Activated CD8-positive, alpha-beta T cell treated with anti-CD3 and anti-CD28 coated beads, Interleukin-2, amount 10 ng/mL, durations not matched to agents 7 days and 5 days (primary cell): ENCODE results near the gene TBATA. TPM values are rescaled to one million over a fixed set of nuclear protein-coding genes. Genes with fewer than 3 reads are reported as not detected.

Experiments
- ATAC-seq: fragments of 150-1000 bp; cut with Tn5 transposase; one replicate; pipeline ENCODE4 v1.10.0; 2021; ENCODE audit warnings: moderate library complexity
- CTCF ChIA-PET: fragments of 350-600 bp; sonication (Branson Sonifier 250); formaldehyde crosslinking; loops from one replicate; lab custom pipeline; 2021; ENCODE audit warnings: antibody characterized with exemption; lab: Charles Lee
- POLR2A ChIA-PET: fragments of 350-600 bp; sonication (Branson Sonifier 250); formaldehyde crosslinking; loops from one replicate; lab custom pipeline; 2021; ENCODE audit warnings: antibody characterized with exemption; lab: Charles Lee
- DNase-seq: peaks from one replicate; pipeline ENCODE4 v3.0.0-alpha.2; 2020
- H3K27ac Mint-ChIP-seq: one replicate; pipeline ENCODE4 v1.8.0; 2021; ENCODE audit warnings: mild to moderate bottlenecking, mixed read lengths
- H3K27me3 Mint-ChIP-seq: one replicate; pipeline ENCODE4 v1.8.0; 2021; ENCODE audit warnings: low read depth, mixed read lengths
- H3K36me3 Mint-ChIP-seq: one replicate; pipeline ENCODE4 v1.8.0; 2021; ENCODE audit warnings: low read depth, mixed read lengths
- H3K4me1 Mint-ChIP-seq: one replicate; pipeline ENCODE4 v1.8.0; 2021; ENCODE audit warnings: low read depth, mixed read lengths
- H3K4me3 Mint-ChIP-seq: one replicate; pipeline ENCODE4 v1.8.0; 2021; ENCODE audit warnings: mild to moderate bottlenecking, mixed read lengths
- H3K9me3 Mint-ChIP-seq: one replicate; pipeline ENCODE4 v1.8.0; 2022; ENCODE audit warnings: mixed read lengths; ENCODE audit not compliant: insufficient read depth
- total RNA-seq, 2 experiments: library from RNA; stranded (reverse); gene quantifications; one replicate each; pipeline ENCODE4 v1.2.3, GENCODE V29; 2021

Gene TBATA
- total RNA-seq, 2 experiments from 2014 or later, result not detected

DNA sequence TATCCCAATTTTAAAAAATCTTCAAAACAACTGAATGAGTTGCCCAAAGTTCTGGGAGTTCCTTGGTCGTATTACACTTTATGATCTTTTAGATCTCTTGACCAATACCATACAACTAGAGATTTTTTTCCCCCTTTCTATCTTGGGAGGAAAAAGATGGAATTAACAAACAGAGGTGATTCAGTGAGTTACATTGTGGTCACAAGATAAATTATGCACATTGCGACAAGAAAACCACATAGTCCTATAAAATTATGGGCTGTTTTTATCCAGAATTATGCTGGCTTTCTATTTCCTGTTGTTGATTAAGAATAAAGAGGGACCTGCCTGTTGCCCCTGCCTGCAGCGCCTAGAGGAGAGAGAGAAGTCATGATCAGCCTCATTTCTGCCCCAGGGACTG is 22.4 kb upstream of the TBATA start:
- CTCF ChIA-PET, result interaction anchor here (1.9 kb wide), 1 partner anchor 9 kb away, joined by 5 read pairs; the partner anchor contains the start of gene SGPL1
- Mint-ChIP-seq H3K9me3 (no peaks in the 10 kb centered on the region), H3K27ac (no peak overlapping the region), H3K27me3 (peaks cover 10% of the 10 kb centered on the region), H3K4me1 (no peaks in the 10 kb centered on the region), H3K4me3 (no peak overlapping the region), H3K36me3 (no peaks in the 10 kb centered on the region)
- POLR2A ChIA-PET, result no interaction called here
- no peak for DNase-seq
- ATAC-seq, result no peak

DNA sequence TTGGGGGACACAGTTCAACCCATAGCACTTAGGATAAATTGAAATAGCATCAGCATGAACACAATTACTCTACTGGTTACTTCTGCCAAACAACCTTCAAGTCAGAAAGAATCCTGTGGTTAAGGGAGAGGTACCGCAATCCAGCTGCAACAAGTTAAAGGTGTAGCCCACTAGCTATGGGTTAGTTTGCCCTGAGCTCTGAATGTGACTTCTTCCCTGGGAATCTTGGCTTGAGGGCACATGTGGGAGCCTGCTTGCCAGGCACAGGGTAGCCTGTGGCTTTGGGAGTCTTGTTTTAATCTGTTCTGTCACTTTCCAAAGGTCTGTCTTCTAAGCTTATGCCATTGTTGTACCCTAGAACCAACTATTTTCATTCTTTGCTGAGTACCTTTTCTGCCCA is 21.7 kb upstream of the TBATA start:
- DNase-seq (no peak), ATAC-seq (no peak)
- no peaks in the 10 kb centered on the region for H3K36me3 Mint-ChIP-seq
- no peak overlapping the region for H3K27ac Mint-ChIP-seq
- no peaks in the 10 kb centered on the region for H3K9me3 Mint-ChIP-seq
- H3K4me3 Mint-ChIP-seq, result no peak overlapping the region
- ChIA-PET CTCF (interaction anchor here (1.9 kb wide), 1 partner anchor 10 kb away, joined by 5 read pairs; the partner anchor contains the start of gene SGPL1), POLR2A (no interaction called here)
- no peaks in the 10 kb centered on the region for H3K4me1 Mint-ChIP-seq
- peaks cover 15% of the 10 kb centered on the region for H3K27me3 Mint-ChIP-seq

DNA sequence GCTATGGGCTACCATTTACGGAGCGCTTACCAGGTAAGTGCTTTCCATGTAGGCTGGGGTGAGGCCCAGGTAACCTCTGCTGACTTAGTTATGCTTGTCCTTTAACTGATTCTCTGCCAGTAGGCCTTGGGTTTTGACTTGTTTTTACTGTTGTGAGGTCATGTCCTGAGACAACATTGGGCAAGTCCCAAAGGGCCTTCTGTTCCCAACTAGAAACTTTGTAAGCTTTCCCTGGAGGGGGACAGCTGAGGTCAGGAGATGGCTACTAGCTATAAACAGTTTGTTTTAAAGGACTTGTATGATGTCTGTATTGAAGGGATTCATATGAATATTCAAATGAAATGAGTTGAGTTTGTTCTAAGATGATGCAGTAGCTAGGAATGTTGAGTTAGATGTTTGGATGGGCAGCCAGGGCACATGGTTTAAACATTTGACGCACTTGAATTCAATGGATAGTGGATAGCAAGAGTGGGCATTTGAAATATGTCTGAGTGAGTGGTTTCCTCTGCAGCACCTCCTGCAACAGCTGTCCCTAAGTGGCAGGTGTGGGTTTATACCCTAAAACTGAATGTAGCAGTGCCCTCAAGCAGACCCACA is 20.5 kb upstream of the TBATA start:
- H3K9me3 Mint-ChIP-seq, result no peaks in the 10 kb centered on the region
- ATAC-seq (no peak), DNase-seq (no peak)
- H3K36me3 Mint-ChIP-seq, result no peaks in the 10 kb centered on the region
- CTCF ChIA-PET, result interaction anchor here (1.9 kb wide), 1 partner anchor 11 kb away, joined by 5 read pairs; the partner anchor contains the start of gene SGPL1
- H3K27ac Mint-ChIP-seq, result no peak overlapping the region
- H3K4me3 Mint-ChIP-seq, result no peak overlapping the region
- no peaks in the 10 kb centered on the region for H3K4me1 Mint-ChIP-seq
- peaks cover 17% of the 10 kb centered on the region for H3K27me3 Mint-ChIP-seq
- POLR2A ChIA-PET, result no interaction called here

DNA sequence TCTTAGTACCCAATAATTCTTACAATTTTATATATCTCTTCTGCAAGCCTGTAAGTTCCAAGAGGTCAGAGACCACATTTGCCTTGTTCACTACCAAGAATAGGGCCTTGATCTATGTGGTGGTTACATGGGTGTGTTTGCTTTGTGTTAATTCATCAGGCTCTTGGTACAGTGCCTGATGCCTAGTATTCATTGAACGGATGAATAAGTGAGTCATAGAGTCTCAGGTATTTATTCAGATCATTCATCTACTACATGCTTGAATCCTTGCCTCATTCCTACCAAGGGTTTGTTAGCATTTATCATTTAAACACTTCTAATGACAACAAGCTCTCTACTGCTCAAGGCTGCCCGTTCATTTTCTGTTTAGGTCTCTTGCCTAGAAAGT is 19.2 kb upstream of the TBATA start:
- DNase-seq (no peak), ATAC-seq (no peak)
- ChIA-PET POLR2A (no interaction called here), CTCF (no interaction called here)
- H3K27me3 Mint-ChIP-seq, result peaks cover 19% of the 10 kb centered on the region
- no peak overlapping the region for H3K27ac Mint-ChIP-seq
- H3K9me3 Mint-ChIP-seq, result no peaks in the 10 kb centered on the region
- no peaks in the 10 kb centered on the region for H3K4me1 Mint-ChIP-seq
- no peak overlapping the region for H3K4me3 Mint-ChIP-seq
- no peaks in the 10 kb centered on the region for H3K36me3 Mint-ChIP-seq

DNA sequence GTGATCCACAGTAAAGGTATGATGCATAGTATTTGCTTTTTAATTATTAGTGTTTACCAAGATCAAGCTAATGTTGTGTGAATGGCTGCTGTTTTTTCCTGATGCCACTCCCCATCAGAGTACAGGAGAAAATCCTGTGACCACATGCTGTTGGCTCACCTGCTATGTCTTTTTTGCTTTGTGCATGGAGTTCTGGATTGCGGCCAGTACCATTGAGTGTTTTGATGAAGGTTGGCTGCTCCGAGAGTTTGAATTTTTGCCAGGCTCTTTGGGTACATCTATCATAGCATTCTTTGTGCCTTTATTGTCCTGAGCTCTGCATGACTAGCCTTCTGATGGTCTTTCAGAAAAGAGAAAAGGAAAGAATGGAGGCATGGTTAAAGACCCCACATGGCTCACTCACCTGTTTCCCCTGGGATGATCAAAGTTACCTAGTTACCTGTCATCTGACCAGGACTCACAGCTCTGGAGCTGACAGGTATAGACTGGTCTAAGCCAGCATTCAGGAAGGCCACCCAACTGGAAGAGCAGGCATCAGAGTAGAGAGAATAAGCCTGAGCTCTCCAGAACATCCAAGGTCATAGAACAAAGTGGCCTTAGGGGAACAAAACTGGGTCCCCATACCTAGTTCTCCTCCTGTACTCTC is 18.7 kb upstream of the TBATA start:
- Mint-ChIP-seq H3K4me1 (no peaks in the 10 kb centered on the region), H3K9me3 (no peaks in the 10 kb centered on the region), H3K27ac (no peak overlapping the region), H3K27me3 (peaks cover 23% of the 10 kb centered on the region), H3K4me3 (no peak overlapping the region), H3K36me3 (no peaks in the 10 kb centered on the region)
- DNase-seq (no peak), ATAC-seq (no peak)
- ChIA-PET POLR2A (no interaction called here), CTCF (no interaction called here)

DNA sequence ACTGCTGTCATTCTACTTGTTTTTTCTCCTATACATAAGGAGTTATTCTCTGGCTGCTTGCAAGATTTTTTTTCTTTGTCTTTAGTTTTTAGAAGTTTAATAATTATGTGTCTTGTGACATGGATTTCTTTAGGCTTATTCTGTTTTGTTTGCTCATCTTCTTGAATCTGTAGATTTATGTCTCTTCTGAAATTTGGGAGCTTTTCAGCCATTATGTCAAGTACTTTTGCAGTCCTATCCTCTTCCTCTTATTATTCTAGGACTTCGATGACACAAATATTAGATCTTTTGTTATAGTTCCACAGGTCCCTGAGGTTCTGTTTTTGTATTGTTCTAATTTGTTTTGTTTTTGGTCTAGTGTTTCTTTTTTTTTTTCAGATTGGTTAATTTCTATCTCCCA is 16.7 kb upstream of the TBATA start:
- Mint-ChIP-seq H3K27ac (no peak overlapping the region), H3K4me1 (no peaks in the 10 kb centered on the region), H3K9me3 (peaks cover under 1% of the 10 kb centered on the region), H3K27me3 (peaks cover 28% of the 10 kb centered on the region), H3K36me3 (no peaks in the 10 kb centered on the region), H3K4me3 (no peak overlapping the region)
- POLR2A ChIA-PET, result no interaction called here
- CTCF ChIA-PET, result no interaction called here
- ATAC-seq (no peak), DNase-seq (no peak)

DNA sequence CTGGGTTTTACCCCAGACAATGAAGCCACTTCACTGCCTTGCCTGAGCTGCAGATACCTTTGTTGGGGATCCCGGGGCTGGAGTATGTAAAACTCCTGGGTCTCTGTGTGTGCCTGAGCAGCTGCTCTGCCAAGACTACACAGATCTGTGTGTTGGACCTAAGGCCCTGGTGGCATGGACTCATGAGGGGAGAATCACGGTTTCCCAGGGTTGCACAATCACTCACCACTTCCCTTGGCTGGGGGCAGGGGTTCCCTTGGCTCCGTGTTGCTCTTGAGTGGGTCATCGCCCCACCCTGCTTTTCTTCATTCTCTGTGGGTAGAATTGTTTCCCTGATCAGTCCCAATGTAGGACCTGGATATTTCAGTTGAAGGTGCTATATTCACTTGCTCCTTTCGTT is 13.9 kb upstream of the TBATA start:
- Mint-ChIP-seq H3K4me3 (no peak overlapping the region), H3K27me3 (peaks cover 30% of the 10 kb centered on the region), H3K27ac (no peak overlapping the region), H3K36me3 (no peaks in the 10 kb centered on the region), H3K4me1 (no peaks in the 10 kb centered on the region), H3K9me3 (peaks cover 6% of the 10 kb centered on the region)
- DNase-seq (peak; percentile 12), ATAC-seq (no peak)
- ChIA-PET CTCF (no interaction called here), POLR2A (no interaction called here)

DNA sequence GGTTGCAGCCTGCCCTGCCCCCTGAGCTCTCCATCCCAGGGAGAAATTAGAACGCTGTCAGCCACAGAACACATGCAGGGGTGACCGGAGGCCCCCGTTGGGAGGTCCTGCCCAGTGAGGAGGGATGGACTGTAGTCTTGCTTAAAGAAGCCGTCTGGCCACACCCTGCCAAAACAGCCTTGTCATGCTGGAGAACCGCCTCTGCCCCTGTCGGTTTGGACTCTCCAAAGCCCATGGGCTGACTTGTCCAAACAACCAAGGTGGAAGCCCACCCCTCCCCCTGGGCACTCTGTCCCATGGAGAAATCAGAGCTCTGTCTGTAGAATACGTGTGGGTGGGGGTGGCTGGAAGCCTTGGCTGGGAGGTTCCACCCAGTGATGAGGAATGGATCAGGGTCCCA is 12.7 kb upstream of the TBATA start:
- ATAC-seq (no peak), DNase-seq (no peak)
- H3K4me1 Mint-ChIP-seq, result no peaks in the 10 kb centered on the region
- no peak overlapping the region for H3K27ac Mint-ChIP-seq
- no peak overlapping the region for H3K4me3 Mint-ChIP-seq
- peaks cover 6% of the 10 kb centered on the region for H3K9me3 Mint-ChIP-seq
- CTCF ChIA-PET, result no interaction called here
- POLR2A ChIA-PET, result interaction anchor here (0.6 kb wide), 1 partner anchor 15 kb away, joined by 3 read pairs; no protein-coding TSS in a partner anchor
- peaks cover 32% of the 10 kb centered on the region for H3K27me3 Mint-ChIP-seq
- no peaks in the 10 kb centered on the region for H3K36me3 Mint-ChIP-seq

DNA sequence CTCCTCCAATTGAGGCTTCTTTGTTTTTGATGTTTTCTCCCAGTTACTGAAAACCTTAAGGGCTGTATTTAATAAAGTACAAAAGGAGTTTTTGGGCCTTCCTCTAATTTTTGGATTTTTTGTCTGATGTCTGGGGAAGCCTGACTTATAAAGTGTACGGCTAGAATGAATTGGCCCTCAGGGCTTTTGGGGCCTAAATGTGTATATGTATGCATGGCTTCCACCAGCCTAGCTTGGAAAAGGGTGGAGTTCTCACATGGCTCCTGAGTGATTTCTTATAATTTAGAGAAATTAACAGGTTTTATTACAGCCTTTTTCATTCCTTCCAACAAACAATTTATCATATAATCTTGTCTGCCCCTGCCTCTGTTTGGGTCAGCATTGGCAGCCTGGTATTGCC is 10.4 kb upstream of the TBATA start:
- H3K27me3 Mint-ChIP-seq, result peaks cover 35% of the 10 kb centered on the region
- peaks cover 14% of the 10 kb centered on the region for H3K4me1 Mint-ChIP-seq
- DNase-seq (no peak), ATAC-seq (no peak)
- ChIA-PET POLR2A (no interaction called here), CTCF (interaction anchor here (1.6 kb wide), 1 partner anchor 246 kb away, joined by 3 read pairs; no protein-coding TSS in a partner anchor)
- H3K4me3 Mint-ChIP-seq, result no peak overlapping the region
- H3K27ac Mint-ChIP-seq, result no peak overlapping the region
- H3K36me3 Mint-ChIP-seq, result no peaks in the 10 kb centered on the region
- H3K9me3 Mint-ChIP-seq, result peaks cover 6% of the 10 kb centered on the region

DNA sequence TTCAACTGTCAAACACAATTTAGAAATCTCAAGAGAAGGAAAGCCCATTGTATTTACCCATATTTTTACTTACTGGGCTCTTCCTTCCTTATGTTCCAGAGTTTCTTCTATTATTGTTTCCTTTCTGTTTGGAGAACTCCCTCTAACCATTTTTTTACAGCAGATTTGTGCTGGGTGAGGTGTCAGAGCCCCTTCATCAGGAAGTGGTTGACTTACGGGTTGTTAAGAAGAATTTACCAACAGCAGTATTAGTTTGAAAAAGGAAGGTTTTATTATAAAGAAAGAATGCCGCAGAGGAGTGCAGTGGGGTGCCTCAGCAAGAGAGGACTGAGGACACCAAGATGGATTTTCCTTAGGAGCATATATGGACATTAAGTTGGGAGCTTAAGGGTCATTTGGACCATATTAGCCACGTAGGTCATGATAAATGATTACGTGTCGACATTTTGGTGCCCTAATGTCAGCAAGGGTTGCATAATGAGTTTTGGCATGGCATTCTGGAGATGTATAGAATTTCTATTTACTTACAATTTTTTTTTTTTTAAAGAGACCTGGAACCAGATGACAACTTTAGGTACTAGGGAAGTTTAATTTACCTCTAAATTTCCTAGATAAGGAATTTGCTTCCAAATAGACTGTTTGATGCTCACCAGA is 6.3 kb upstream of the TBATA start:
- H3K27ac Mint-ChIP-seq, result no peak overlapping the region
- ATAC-seq, result no peak
- ChIA-PET POLR2A (no interaction called here), CTCF (no interaction called here)
- peaks cover 30% of the 10 kb centered on the region for H3K4me1 Mint-ChIP-seq
- H3K4me3 Mint-ChIP-seq, result no peak overlapping the region
- H3K27me3 Mint-ChIP-seq, result peaks cover 24% of the 10 kb centered on the region
- DNase-seq, result no peak
- H3K36me3 Mint-ChIP-seq, result no peaks in the 10 kb centered on the region
- H3K9me3 Mint-ChIP-seq, result peaks cover 2% of the 10 kb centered on the region

DNA sequence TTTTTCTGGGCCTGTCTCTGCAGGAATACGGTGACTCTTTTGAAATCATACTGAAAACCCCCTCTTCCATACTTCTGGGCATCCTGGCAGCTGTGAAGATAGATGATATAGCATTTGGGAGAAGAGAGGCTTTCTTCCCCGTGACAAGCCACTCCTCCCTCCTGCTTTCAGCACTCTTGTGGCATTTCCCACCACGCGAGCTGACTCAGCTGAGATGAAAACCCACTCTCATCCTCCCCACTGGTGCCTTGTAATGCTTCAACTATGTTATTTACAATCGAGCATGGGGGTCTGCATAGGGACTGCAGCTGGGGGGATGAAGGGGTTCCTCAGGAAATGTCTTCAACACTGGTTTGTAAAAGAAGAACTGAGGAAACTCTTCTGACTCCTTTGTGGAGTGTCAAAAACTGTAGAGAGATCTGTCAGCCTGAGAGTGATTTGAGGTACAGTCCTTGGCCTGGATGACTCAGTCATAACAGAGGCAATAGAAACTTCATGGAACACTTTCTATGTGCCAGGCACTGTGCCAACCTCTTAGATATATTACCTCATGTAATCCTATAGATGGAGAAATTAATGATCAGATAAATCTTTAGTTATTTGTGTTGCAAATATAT is 1.7 kb upstream of the TBATA start:
- DNase-seq, result peak; percentile 31
- Mint-ChIP-seq H3K36me3 (no peaks in the 10 kb centered on the region), H3K27ac (no peak overlapping the region), H3K4me1 (peaks cover 50% of the 10 kb centered on the region), H3K9me3 (no peaks in the 10 kb centered on the region), H3K27me3 (peaks cover 14% of the 10 kb centered on the region), H3K4me3 (no peak overlapping the region)
- ChIA-PET POLR2A (no interaction called here), CTCF (no interaction called here)
- ATAC-seq, result peak; percentile 38

DNA sequence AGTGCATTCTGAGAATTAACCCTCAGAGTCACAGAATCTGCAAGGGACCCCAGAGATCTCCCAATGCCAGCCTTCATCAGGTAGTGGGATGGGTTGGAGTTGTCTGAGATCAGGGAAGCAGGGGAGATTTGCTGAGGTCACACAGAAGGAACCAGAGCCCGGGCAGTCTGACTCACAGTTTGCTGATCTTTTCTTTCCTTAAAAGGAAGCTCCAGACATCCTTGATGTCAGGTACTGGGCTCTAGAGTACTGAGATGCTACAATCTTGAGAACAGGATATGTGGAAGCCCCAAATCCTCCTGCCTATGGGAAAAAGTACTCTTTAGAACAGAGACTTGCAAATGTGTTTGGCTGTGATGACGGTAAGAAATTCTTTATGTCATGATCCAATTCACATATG is 706 bp downstream of the TBATA start:
- Mint-ChIP-seq H3K36me3 (no peaks in the 10 kb centered on the region), H3K4me3 (no peak overlapping the region), H3K9me3 (no peaks in the 10 kb centered on the region), H3K4me1 (peaks cover 32% of the 10 kb centered on the region), H3K27me3 (peaks cover 11% of the 10 kb centered on the region), H3K27ac (no peak overlapping the region)
- ChIA-PET CTCF (no interaction called here), POLR2A (no interaction called here)
- ATAC-seq, result no peak
- DNase-seq, result no peak
